GM12874 (cell line): ENCODE measurements around the gene RSBN1.

ENCODE experiments used
- TF ChIP-seq, protein P1 (sequence below): IDR thresholded peaks from 2 replicates; pipeline ENCODE4 v1.5.1; 2011; ENCODE audit warnings: low read depth, mild to moderate bottlenecking, control low read depth, low read length, moderate library complexity; ENCODE audit not compliant: insufficient read depth

Gene RSBN1

DNA sequence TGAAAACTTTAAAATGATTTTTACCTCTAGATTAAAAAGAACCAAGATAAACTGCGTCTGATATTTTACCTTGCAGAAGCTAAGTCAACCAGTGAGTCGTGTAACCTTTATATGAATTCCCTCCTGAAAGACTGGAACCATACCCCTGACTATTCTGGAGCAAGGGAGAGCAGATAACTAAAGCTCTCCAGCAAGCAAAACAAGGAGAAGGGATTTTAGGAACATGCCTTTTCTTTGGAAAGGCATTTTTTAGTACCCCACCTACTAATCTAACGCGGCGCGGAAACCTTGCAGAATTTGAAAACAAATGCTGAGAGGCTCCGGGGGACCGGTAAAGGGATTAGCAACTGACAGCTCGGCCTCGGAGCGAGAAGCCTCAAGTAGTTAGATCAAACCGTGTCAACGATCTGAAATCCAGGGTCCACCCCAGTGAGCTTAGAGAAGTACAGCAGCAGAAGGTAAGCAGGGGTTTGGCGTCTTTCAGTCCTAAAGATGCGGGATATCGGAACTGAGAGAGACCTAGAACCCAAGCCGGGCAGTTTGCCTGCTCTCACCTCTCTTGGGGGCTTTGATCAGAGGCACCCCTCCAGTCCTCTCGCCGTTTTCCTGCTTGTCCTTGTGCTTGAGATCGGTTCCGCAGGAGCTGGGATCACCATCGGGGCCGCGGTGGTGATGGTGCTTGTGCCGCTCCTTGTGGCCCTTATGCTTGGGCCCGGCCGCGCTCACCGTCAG is 954 bp downstream of the RSBN1 start:
- TF ChIP-seq, protein P1, sequence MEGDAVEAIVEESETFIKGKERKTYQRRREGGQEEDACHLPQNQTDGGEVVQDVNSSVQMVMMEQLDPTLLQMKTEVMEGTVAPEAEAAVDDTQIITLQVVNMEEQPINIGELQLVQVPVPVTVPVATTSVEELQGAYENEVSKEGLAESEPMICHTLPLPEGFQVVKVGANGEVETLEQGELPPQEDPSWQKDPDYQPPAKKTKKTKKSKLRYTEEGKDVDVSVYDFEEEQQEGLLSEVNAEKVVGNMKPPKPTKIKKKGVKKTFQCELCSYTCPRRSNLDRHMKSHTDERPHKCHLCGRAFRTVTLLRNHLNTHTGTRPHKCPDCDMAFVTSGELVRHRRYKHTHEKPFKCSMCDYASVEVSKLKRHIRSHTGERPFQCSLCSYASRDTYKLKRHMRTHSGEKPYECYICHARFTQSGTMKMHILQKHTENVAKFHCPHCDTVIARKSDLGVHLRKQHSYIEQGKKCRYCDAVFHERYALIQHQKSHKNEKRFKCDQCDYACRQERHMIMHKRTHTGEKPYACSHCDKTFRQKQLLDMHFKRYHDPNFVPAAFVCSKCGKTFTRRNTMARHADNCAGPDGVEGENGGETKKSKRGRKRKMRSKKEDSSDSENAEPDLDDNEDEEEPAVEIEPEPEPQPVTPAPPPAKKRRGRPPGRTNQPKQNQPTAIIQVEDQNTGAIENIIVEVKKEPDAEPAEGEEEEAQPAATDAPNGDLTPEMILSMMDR = no peak

GRCh38 chr1:113809670-113810602 is 2.3 kb downstream of the RSBN1 start:
- TF ChIP-seq, protein P1 = no peak

- TF ChIP-seq, protein P1 = no peak
Measured at GRCh38 chr1:113808450-113809195, 3.7 kb downstream of the RSBN1 start.

- TF ChIP-seq, protein P1 = no peak
Measured at GRCh38 chr1:113805639-113806038, 6.6 kb downstream of the RSBN1 start.

DNA sequence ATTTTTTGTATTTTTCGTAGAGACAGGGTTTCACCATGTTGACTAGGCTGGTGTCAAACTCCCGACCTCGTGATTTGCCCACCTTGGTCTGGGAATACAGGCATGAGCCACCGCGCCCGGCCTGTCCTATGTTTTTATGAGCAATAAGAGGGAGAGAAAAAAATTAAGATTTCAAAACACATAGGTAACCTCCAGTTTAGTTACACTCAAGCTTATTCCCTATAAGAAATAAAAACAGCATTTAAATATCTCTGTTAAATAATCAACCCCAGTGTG is 7.1 kb downstream of the RSBN1 start:
- TF ChIP-seq, protein P1 = no peak

DNA sequence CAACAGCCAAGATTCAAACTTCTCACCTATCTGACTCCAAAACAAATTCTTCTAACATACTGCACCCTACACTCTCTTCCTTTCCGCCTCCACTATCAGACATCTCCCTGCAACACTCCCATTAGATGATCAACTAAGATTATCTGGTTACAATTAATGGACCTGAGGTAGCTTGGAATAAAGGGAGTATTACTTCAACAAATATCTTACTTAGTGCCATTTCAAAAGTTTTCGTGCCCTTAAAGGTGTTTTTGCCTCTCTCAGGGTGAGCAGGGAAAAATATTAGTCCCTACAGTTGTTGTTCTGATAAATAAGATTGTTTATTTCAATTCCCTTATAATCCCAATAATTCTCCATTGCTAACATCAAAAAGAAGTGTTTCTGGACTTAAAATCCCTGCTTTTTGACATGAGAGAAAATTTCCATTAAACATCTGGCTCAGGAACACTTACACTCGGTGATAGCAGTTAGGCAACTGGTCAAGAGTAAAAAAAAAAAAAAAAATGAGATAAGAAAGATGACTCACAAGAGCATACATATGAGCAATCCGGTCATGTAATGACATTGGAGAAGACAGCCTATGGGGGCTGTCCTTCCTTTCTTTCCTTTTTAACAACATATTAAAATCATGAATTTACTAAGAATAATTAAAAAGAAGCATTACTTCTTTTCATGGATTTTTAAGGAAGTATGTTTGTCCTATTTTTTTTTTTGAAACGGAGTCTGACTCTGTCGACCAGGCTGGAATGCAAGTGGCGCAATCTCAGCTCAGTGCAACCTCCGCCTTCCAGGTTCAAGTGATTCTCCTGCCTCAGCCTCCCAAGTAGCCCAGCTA is 7.6 kb downstream of the RSBN1 start:
- TF ChIP-seq, protein P1 = no peak
